Hair follicle dermal papilla cell (primary cell): ENCODE data around the gene MFF. TPM values are rescaled to one million over a fixed set of nuclear protein-coding genes. Genes with fewer than 3 reads are reported as not detected.

ENCODE experiments used
- total RNA-seq: library from RNA; depleted of rRNA; stranded (reverse); fragments of >200 nt; gene quantifications from 2 replicates; pipeline ENCODE4 v1.2.3, GENCODE V29; 2012

Gene MFF, protein sequence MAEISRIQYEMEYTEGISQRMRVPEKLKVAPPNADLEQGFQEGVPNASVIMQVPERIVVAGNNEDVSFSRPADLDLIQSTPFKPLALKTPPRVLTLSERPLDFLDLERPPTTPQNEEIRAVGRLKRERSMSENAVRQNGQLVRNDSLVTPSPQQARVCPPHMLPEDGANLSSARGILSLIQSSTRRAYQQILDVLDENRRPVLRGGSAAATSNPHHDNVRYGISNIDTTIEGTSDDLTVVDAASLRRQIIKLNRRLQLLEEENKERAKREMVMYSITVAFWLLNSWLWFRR
- 52.8 and 72.7 TPM in 2 replicates for total RNA-seq

DNA sequence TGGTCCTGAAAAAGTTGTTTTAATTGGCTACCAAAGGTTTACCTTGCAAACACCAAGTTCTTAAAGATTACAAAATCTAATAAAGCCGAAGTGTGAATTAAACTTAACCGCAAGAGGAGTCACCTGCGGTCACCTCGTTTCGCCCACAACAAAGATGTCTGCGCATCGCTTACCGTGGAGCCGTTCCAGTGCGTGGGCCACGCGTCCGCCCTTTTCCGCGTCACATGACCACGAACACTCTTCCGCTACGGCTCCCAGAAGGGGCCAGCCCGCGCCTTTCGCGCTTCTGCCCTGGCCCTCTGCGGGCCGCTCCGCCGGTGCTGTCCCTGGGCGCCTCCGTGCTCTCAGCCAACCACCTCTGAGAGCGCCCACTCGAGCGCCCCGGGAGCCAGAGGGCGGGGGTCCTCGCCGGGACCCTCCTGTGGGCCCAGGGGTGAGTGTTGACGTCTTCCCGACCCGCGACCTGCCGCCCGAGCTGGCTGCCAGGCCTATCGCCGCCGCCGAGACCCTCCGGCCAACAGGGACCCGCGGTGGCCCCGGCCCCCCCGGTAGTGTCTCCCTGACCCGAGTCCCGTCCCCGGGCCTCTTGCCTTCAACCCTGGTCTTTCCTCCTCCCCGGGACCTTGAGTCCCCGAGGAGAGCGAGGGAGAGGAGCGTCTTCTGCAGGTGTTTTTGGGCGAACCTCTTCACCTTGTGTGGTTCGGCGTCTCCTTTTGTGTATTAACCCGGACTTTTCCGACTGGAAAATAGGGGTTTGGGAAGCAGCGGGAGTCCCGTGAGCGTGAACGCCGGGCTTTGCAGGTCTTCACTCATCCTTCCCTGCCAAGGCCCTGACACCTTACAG, at the start of gene MFF:
Gene MFF (plus strand): TSS at position 257 of the 844 bp plus-strand sequence. CDS start 5,415 bp downstream, outside the sequence.

DNA sequence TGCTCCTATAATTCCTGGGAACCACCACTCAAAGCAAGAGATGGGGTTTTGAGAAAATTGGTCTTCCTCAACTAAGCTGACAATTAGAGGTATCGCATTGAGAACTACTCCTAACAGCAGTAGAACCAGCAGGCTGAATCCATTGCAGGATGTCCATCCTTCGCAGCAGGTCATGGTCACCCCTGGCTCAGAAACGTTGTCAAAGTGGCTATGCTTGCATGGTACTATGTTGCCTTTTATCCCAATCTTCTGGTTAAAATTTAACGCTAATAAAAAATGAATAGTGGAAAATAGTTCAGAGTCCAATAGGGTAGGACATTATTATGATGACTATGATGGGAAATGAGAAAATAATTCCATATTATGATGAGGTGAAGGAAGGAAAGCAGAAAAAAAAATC, 54.0 kb downstream of the MFF start, which contains the start of gene TM4SF20:
Gene TM4SF20 (minus strand): TSS at position 212 of the 400 bp plus-strand sequence. CDS start 38 bp downstream, at position 174.

DNA sequence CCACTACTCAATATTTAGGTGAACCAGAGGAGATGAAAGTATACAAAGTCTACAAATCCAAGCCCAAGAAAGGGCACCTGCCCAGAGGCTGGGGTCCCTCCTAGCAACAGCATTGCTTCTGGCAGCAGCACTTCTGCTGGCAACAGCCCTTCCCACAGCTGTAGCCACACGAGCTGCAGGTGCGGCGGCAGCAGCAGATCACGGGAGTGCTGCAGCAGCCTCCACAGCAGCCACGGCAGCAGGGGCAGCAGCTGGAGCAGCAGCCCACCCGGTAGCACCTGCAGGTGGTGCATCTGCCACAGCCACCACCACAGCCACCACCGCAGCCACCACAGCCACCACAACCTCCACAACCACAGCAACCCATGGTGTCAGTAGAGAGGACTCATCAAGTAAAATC, 62.5 kb downstream of the MFF start, which contains the start of gene SCYGR1:
Gene SCYGR1 (minus strand): TSS at position 367 of the 400 bp plus-strand sequence. CDS start 0 bp downstream, at position 367.

Other genes with a start within 250 kb of the MFF start
- under 0.01 TPM in 2 replicates for gene COL4A4, start 161.0 kb upstream of the MFF start, total RNA-seq
- gene COL4A3, start 160.6 kb upstream of the MFF start, total RNA-seq: 0.12 TPM in 1 of 2 replicates, not detected in the other
- gene TM4SF20, start 54.1 kb downstream of the MFF start, total RNA-seq: under 0.01 and 1.5 TPM in 2 replicates
- not detected in 2 replicates for gene SCYGR1, start 62.7 kb downstream of the MFF start, total RNA-seq
- gene AGFG1, start 146.9 kb downstream of the MFF start, total RNA-seq: 62.7 and 69.9 TPM in 2 replicates